GM21515 (cell line): ENCODE measurements around the gene LEKR1.
"Not testable (repeated sequence)": the region's sequence is repeated elsewhere in the genome, so short reads cannot be mapped to it uniquely, and the experiment has no call there.

Experiments used
- ATAC-seq: cut with Tn5 transposase; IDR thresholded peaks from one replicate; pipeline ENCODE4 v1.9.1; 2021; ENCODE audit not compliant: unreplicated experiment

LEKR1 gene

DNA sequence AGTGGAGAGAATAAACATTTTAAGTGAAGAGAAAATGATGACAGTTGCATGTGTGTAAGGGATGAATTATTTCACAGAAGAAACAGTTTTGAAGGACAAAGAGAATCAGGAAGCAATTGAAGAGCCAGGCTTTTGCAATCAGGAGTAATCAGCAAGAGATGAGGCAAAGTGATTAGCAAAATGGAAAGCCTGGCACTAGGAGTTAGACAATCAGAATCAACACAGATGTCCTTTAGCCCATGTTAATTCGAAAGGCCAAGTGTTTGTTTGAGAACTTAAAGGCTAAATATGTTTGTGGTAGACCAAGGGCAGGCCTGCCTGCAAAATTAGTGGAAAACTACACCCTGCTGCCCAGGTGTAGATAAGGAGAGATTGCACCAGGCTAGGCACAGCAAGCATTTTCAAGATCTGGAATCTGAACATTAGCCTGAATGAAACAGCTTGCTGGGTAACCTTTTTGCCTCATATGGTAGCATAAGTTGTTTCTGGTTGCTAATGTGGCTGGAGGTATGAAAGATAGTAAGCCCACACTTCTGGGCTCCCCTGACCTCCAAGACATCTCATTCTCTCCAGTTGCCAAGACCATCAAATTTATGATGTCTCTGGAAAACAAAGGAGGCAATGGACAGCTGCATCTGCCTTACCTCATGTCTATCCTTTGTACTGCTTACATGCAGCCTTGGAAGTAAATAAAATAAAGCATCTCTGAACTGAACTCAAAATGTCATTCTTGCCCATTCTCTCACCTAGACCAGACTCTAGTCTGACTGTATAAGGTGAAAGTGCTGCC, 22.0 kb upstream of the LEKR1 start:
- ATAC-seq: no peak

- no peak for ATAC-seq
Observed at GRCh38 chr3:156806698-156807097, 19.5 kb upstream of the LEKR1 start.

DNA sequence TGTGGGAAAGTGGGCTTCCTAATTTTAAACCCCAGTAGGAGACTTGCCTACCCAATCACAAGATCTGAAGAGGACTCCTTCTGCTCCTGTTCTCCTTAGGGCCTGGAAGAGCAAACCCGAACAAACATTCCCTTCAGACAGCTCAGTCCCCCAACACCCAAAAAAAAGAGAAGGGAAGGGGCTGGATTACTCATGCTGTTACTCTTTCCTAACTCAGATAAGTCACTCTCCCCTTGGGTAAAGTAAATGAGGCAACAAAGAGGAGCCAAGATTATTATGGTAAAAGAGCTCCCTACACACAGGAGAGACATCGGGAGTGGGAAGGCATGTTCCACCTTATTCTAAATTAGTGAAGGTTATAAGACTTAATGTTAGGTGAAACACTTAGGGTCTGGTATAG, 18.1 kb upstream of the LEKR1 start:
- no peak for ATAC-seq

DNA sequence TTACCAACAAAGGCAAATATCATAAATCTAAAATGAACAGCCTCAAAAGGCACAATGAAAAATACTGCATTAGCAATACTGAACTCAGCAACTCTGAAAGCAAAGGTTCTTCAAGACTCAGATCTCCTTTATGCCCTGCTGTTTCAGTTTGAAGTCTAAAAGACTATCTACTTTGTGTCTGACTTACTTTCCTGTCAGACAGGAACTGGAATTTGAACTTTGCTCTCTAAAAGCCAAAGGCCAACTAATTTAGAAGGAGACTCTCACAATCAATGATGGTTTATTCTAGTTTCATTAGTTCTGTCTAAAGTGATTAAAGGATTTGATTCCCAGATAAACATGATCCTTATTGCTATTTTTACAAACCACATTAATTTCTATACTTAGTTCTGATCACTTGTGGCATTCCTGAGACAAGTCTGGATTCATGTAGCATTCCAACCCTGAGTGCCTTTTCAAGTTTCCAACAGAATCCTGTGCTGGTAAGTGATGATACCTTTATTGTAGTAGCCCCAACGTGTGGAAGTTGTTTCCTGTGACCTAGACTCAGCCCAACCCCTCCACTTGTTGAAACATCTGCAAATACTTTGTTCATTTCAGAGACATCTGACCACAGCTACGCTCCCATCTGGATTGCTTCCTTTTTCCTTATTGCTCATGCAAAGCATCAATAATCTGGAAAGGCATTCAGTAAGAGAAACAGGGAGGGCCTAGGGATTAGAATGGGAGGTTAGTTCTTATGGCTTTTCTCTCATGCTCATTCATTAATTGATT, 14.9 kb upstream of the LEKR1 start:
- ATAC-seq: no peak

GRCh38 chr3:156812521-156813335, 13.4 kb upstream of the LEKR1 start:
- ATAC-seq: no peak

GRCh38 chr3:156814295-156814694, 11.9 kb upstream of the LEKR1 start:
- no peak for ATAC-seq

DNA sequence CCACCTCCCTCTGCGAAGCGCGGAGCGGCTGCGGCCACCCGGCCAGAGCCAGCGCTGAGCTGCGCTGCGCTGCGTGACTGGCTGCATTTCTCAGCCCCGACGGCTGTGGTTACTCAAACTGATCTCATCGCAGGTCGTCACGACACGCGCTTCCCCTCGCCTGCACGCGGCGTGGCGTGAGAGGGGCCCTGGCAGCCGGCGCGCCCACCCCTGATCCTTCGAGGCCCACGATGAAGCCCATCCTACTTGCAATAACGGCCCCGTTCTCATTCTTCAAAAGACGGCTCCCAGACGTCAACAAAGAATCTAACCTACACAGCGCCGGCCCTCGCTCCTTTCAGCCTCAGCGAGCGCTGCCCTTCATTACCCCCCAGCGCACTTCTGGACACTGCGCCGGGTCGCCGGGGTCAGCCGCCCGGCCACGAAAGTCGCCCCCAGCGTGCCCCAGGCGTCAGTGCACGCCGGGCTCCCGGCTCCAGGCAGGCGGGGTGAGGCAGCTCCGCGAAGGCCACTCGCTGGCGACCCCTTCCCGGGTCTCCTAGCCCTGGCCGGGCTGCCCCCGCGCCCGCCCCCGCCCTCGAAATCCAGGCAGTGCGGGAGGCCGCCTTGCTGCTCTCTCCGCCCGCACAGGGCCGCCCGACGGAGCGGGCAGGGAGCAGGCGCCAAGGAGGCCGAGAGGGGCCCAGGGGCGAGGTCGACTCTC, 9.9 kb upstream of the LEKR1 start:
- peak; percentile 21 for ATAC-seq

DNA sequence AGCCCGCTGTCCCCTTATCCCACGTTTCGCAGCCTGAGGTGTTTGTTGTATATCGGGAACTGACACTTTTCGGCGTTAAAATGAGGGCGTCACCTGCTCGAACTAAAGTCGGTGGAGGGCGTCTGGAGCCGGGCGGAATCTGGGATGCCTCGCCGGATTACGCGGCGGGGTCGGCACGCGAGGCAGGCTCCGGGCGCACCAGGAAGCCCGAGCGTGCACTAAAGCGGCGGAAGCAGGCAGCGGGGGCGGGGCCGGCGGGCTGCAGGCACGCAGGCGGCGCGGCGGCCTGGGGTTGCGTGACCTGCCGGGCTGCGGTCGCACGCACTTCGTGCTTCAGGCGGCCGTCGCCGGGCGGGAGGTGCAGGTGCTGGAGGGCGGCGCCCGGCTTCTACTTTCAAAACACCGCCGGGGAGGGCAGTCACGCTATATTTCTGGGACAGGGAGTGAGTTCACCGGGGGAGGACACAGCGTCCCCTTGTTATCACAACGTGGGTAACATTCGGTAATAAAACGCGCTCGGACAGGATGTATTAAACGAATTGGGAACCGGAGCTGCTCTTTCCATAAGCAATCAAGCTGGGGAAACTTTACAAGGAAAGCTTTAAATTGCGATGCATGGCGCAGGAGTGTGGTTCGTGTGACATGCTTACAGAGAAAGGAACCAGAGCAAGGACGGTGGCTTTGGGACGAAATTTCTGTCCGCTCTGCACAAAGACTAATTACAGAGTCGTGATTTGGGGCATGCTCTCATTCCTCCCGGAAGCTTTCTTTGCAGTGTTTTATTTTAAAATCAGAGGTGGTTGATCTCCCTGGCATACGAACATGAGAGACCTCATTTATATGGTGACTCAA, 9.1 kb upstream of the LEKR1 start:
- peak; percentile 82 for ATAC-seq

GRCh38 chr3:156817646-156818272, 8.4 kb upstream of the LEKR1 start:
- ATAC-seq: no peak

DNA sequence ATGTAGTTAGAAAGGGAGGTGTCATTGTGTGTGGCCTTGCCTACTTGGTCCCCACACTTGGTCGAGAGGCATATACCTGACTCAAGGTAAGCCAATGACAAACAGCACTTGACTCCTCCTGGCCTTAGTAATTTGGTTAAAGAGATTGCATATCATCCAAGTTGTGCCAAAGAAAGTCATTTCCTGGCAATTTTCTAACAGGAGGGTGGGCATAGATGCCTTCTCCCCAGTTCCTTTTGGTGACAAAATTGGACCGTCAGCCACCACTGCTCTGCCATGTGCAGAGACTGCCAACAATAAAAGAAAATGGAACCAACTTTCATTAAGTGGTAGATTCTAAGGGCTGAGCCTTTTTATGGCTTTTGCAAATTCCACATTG, 7.9 kb upstream of the LEKR1 start:
- no peak for ATAC-seq

DNA sequence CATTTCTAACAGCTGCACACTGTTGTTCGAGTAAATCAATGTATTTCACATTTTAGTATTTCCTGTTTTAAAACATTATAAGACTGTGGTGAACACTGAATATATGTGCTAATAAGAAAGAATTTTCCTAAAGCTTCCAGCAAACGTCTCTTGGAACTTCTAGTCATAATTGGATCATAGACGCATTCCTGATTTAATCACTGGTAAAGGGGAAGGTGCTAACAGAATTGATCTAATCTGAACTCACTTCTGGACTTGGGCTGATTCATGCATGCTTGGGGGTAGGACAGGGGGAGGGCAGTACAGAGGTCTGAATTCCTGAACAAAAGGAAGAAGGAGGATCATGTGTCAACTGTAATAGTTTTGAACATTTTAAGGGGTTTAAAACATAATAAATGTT, 7.3 kb upstream of the LEKR1 start:
- no peak for ATAC-seq

DNA sequence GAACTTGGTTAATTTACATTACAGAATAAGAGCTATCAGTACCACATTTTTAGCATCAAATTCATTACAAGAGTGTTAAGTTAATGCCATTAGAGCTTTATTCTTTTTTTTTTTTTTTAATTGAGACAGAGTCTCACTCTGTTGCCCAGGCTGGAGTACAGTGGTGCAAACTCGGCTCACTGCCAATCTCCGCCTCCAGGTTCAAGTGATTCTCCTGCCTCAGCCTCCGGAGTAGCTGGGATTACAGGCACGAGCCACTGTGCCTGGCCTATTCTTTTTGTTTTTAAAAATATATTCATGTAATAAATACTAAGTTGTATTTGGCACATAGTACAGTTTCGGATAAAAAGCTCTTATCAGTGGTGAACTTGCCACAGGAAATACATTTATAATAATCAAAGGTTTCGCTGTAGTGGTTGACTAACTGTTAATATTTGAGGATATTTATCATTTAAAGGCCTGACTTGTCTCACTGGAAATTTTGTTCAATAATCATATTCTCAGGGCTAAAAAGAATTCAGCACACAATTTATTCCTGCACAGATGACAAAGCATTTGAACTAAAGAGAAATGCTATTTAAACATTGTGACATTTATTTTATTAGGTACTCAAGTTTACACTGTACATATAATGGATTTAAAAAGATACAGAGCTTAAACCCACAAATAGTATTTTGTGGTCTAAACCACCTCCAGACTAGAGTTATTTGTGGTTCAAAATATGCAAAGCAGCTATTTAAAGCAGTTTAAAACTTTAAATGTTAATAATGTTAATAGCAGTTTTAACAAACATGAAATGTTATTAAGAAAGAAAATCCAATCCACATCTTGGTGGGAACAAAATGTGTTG, 6.1 kb upstream of the LEKR1 start:
- no peak for ATAC-seq

GRCh38 chr3:156820692-156821080, 5.5 kb upstream of the LEKR1 start:
- ATAC-seq: no peak

DNA sequence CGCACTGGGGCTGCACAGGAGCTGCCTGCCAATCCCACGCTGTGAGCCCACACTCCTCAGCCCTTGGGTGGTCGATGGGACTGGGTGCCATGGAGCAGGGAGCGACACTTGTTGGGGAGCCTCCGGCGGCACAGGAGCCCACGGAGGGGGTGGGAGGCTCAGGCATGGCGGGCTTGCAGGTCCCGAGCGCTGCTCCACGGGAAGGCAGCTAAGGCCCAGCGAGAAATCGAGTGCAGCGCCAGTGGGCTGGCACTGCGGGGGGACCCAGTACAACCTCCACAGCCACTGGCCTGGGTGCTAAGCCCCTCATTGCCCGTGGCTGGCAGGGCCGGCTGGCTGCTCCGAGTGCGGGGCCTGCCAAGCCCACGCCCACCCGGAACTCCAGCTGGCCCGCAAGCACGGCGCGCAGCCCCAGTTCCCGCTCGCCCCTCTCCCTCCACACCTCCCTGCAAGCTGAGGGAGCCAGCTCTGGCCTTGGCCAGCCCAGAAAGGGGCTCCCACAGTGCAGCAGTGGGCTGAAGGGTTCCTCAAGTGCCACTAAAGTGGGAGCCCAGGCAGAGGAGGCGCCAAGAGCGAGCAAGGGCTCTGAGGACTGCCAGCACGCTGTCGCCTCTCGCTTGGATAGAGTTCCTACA, 3.4 kb upstream of the LEKR1 start:
- not testable (repeated sequence) for ATAC-seq

DNA sequence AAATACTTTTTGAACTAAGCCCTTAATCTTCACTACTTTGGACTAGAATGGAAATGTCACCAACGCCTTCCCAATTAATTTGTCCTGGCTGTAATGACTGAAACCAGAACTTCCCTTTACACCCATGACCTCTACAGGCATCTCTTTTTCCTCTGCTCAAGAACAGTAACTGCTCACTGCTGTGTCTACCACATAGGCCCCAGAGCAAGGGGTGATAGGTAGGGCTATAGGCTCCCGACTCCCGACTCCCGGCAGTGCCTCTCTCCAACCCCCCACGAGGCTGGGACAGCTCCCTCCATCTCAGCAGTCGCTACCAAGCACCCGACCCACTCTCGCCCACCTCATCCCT, 384 bp upstream of the LEKR1 start:
- peak; percentile 55 for ATAC-seq

- ATAC-seq: peak; percentile 18
Observed at GRCh38 chr3:156826896-156827882, 1.0 kb downstream of the LEKR1 start.

- no peak for ATAC-seq
Observed at GRCh38 chr3:156831006-156831405, 4.9 kb downstream of the LEKR1 start.
